WTC11 (cell line): ENCODE measurements around the gene GSN.

Source experiments
- ETV6 ChIP-seq: sonication (generic); formaldehyde crosslinking; IDR thresholded peaks from 2 replicates; pipeline ENCODE4 v1.8.1; 2022; ENCODE audit warnings: mild to moderate bottlenecking, missing genetic modification reagents
- JAZF1 ChIP-seq: fragments of 250-450 bp; sonication (Bioruptor Pico); IDR thresholded peaks from 2 replicates; pipeline ENCODE4 v1.9.0; 2021; ENCODE audit warnings: moderate library complexity, mild to moderate bottlenecking, inconsistent platforms
- JUN ChIP-seq: sonication (generic); formaldehyde crosslinking; IDR thresholded peaks from 2 replicates; pipeline ENCODE4 v1.8.0; 2023; ENCODE audit warnings: mild to moderate bottlenecking, missing genetic modification reagents
- NFE2L1 ChIP-seq: sonication (generic); formaldehyde crosslinking; IDR thresholded peaks from 2 replicates; pipeline ENCODE4 v1.8.1; 2023; ENCODE audit warnings: missing genetic modification reagents
- NR2C2 ChIP-seq: sonication (generic); formaldehyde crosslinking; IDR thresholded peaks from 2 replicates; pipeline ENCODE4 v1.8.0; 2022; ENCODE audit warnings: mild to moderate bottlenecking, missing genetic modification reagents
- RELA ChIP-seq: sonication (generic); formaldehyde crosslinking; IDR thresholded peaks from 2 replicates; pipeline ENCODE4 v1.8.1; 2022; ENCODE audit warnings: missing genetic modification reagents, mild to moderate bottlenecking, borderline replicate concordance
- SOX15 ChIP-seq: fragments of 250-450 bp; sonication (Bioruptor Pico); IDR thresholded peaks from 2 replicates; pipeline ENCODE4 v1.9.0; 2021; ENCODE audit warnings: mild to moderate bottlenecking
- TCF7 ChIP-seq: sonication (generic); formaldehyde crosslinking; IDR thresholded peaks from 2 replicates; pipeline ENCODE4 v1.8.0; 2022; ENCODE audit warnings: mild to moderate bottlenecking, low read depth, missing genetic modification reagents, moderate library complexity
- TF ChIP-seq, protein P1 (sequence below): fragments of 200-600 bp; IDR thresholded peaks from 2 replicates; pipeline ENCODE4 v1.8.0; 2022; ENCODE audit warnings: antibody characterized with exemption
- TF ChIP-seq, protein P2 (sequence below): sonication (generic); formaldehyde crosslinking; conservative IDR thresholded peaks from 2 replicates; pipeline ENCODE4 v1.8.1; 2022; ENCODE audit warnings: mild to moderate bottlenecking, missing genetic modification reagents
- TF ChIP-seq, protein P3 (sequence below): sonication (generic); formaldehyde crosslinking; IDR thresholded peaks from 2 replicates; pipeline ENCODE4 v1.8.0; 2022; ENCODE audit warnings: mild to moderate bottlenecking, missing genetic modification reagents
- TF ChIP-seq, protein P4 (sequence below): sonication (generic); formaldehyde crosslinking; IDR thresholded peaks from 2 replicates; pipeline ENCODE4 v1.8.1; 2023; ENCODE audit warnings: mild to moderate bottlenecking, missing genetic modification reagents, borderline replicate concordance
- TF ChIP-seq, protein P5 (sequence below): sonication (generic); formaldehyde crosslinking; IDR thresholded peaks from 2 replicates; pipeline ENCODE4 v1.8.1; 2022; ENCODE audit warnings: low read depth, missing genetic modification reagents, borderline replicate concordance

DNA sequence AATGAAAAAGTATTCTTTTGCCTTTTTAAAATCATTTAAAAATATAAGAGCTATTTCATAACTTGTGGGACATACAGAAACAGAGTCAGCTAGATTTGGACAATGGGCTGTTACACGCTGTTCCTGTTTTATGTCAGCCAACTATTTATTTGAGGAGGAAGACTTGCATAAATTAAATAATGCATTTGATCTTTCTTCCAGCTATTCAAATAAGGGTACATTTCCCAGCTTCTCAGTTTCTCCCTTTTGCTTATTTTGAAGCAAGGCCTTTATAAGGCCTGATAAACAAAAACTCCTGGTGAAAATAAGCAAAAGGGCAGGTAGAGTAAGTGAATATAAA, 95.6 kb downstream of the GSN start:
- TF ChIP-seq, protein P1, sequence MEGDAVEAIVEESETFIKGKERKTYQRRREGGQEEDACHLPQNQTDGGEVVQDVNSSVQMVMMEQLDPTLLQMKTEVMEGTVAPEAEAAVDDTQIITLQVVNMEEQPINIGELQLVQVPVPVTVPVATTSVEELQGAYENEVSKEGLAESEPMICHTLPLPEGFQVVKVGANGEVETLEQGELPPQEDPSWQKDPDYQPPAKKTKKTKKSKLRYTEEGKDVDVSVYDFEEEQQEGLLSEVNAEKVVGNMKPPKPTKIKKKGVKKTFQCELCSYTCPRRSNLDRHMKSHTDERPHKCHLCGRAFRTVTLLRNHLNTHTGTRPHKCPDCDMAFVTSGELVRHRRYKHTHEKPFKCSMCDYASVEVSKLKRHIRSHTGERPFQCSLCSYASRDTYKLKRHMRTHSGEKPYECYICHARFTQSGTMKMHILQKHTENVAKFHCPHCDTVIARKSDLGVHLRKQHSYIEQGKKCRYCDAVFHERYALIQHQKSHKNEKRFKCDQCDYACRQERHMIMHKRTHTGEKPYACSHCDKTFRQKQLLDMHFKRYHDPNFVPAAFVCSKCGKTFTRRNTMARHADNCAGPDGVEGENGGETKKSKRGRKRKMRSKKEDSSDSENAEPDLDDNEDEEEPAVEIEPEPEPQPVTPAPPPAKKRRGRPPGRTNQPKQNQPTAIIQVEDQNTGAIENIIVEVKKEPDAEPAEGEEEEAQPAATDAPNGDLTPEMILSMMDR, result no peak
- TF ChIP-seq, protein P2, sequence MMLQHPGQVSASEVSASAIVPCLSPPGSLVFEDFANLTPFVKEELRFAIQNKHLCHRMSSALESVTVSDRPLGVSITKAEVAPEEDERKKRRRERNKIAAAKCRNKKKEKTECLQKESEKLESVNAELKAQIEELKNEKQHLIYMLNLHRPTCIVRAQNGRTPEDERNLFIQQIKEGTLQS (CRISPR knock-in tag), result no peak
- TF ChIP-seq, protein P3, sequence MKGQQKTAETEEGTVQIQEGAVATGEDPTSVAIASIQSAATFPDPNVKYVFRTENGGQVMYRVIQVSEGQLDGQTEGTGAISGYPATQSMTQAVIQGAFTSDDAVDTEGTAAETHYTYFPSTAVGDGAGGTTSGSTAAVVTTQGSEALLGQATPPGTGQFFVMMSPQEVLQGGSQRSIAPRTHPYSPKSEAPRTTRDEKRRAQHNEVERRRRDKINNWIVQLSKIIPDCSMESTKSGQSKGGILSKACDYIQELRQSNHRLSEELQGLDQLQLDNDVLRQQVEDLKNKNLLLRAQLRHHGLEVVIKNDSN (CRISPR knock-in tag), result no peak
- TF ChIP-seq NR2C2 (CRISPR knock-in tag) (no peak), JAZF1 (no peak), ETV6 (no peak), SOX15 (CRISPR knock-in tag) (no peak), RELA (CRISPR knock-in tag) (no peak), NFE2L1 (CRISPR knock-in tag) (no peak), TCF7 (no peak), JUN (CRISPR knock-in tag) (no peak)
- TF ChIP-seq, protein P4, sequence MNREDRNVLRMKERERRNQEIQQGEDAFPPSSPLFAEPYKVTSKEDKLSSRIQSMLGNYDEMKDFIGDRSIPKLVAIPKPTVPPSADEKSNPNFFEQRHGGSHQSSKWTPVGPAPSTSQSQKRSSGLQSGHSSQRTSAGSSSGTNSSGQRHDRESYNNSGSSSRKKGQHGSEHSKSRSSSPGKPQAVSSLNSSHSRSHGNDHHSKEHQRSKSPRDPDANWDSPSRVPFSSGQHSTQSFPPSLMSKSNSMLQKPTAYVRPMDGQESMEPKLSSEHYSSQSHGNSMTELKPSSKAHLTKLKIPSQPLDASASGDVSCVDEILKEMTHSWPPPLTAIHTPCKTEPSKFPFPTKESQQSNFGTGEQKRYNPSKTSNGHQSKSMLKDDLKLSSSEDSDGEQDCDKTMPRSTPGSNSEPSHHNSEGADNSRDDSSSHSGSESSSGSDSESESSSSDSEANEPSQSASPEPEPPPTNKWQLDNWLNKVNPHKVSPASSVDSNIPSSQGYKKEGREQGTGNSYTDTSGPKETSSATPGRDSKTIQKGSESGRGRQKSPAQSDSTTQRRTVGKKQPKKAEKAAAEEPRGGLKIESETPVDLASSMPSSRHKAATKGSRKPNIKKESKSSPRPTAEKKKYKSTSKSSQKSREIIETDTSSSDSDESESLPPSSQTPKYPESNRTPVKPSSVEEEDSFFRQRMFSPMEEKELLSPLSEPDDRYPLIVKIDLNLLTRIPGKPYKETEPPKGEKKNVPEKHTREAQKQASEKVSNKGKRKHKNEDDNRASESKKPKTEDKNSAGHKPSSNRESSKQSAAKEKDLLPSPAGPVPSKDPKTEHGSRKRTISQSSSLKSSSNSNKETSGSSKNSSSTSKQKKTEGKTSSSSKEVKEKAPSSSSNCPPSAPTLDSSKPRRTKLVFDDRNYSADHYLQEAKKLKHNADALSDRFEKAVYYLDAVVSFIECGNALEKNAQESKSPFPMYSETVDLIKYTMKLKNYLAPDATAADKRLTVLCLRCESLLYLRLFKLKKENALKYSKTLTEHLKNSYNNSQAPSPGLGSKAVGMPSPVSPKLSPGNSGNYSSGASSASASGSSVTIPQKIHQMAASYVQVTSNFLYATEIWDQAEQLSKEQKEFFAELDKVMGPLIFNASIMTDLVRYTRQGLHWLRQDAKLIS (CRISPR knock-in tag), result no peak
- TF ChIP-seq, protein P5, sequence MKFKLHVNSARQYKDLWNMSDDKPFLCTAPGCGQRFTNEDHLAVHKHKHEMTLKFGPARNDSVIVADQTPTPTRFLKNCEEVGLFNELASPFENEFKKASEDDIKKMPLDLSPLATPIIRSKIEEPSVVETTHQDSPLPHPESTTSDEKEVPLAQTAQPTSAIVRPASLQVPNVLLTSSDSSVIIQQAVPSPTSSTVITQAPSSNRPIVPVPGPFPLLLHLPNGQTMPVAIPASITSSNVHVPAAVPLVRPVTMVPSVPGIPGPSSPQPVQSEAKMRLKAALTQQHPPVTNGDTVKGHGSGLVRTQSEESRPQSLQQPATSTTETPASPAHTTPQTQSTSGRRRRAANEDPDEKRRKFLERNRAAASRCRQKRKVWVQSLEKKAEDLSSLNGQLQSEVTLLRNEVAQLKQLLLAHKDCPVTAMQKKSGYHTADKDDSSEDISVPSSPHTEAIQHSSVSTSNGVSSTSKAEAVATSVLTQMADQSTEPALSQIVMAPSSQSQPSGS (CRISPR knock-in tag), result no peak
